ENCODE measurements around the gene ADAMTS14.

Gene ADAMTS14

GRCh38 chr10:70715853-70716795, 43.8 kb downstream of the ADAMTS14 start:
- ATAC-seq (ENCODE audit: insufficient read depth, low read depth) = no peak
- Histone ChIP-seq H3K9ac (ENCODE audit: low read depth, low read length) (no peak overlapping the region), H3K9me3 (ENCODE audit: insufficient read depth, low read length, severe bottlenecking) (no peaks in the 10 kb centered on the region), H3K27me3 (ENCODE audit: insufficient read depth, low read length, poor library complexity) (no peaks in the 10 kb centered on the region), H2AFZ (ENCODE audit: low read depth, low read length) (no peak overlapping the region), H3K27ac (ENCODE audit: low read length) (no peak overlapping the region), H4K20me1 (ENCODE audit: insufficient read depth, low read length) (no peaks in the 10 kb centered on the region), H3K4me1 (ENCODE audit: insufficient read depth, low read length) (no peaks in the 10 kb centered on the region), H3K36me3 (ENCODE audit: insufficient read depth, low read length) (no peaks in the 10 kb centered on the region), H3K79me2 (ENCODE audit: insufficient read depth, low read length) (no peaks in the 10 kb centered on the region), H3K4me3 (ENCODE audit: low read depth in 1 of 2, low read length in 2 of 2) (no peak overlapping the region), H3K4me2 (ENCODE audit: insufficient read depth, low read length) (no peak overlapping the region)
- TF ChIP-seq CTCF (IDR thresholded peaks at IDR 0.05; ENCODE audit: borderline replicate concordance, extremely low read depth, low read length, poor library complexity, severe bottlenecking) = no peak
- no peak for TF ChIP-seq EZH2 (IDR thresholded peaks at IDR 0.05; ENCODE audit: borderline replicate concordance, low read depth, low read length, severe bottlenecking)
- no peak for DNase-seq

- no peak overlapping the region for H2AFZ ChIP-seq (ENCODE audit: low read depth, low read length)
- H3K36me3 ChIP-seq (ENCODE audit: insufficient read depth, low read length) = no peaks in the 10 kb centered on the region
- no peak for TF ChIP-seq EZH2 (IDR thresholded peaks at IDR 0.05; ENCODE audit: borderline replicate concordance, low read depth, low read length, severe bottlenecking)
- no peak for TF ChIP-seq CTCF (IDR thresholded peaks at IDR 0.05; ENCODE audit: borderline replicate concordance, extremely low read depth, low read length, poor library complexity, severe bottlenecking)
- H3K4me2 ChIP-seq (ENCODE audit: insufficient read depth, low read length) = no peak overlapping the region
- H3K27me3 ChIP-seq (ENCODE audit: insufficient read depth, low read length, poor library complexity) = no peaks in the 10 kb centered on the region
- H3K4me1 ChIP-seq (ENCODE audit: insufficient read depth, low read length) = no peaks in the 10 kb centered on the region
- H3K9me3 ChIP-seq (ENCODE audit: insufficient read depth, low read length, severe bottlenecking) = no peaks in the 10 kb centered on the region
- DNase-seq (no peak), ATAC-seq (ENCODE audit: insufficient read depth, low read depth) (no peak; the same call in 2 of the 3 replicates)
- H3K4me3 ChIP-seq (ENCODE audit: low read depth in 1 of 2, low read length in 2 of 2) = no peak overlapping the region
- no peak overlapping the region for H3K27ac ChIP-seq (ENCODE audit: low read length)
- no peaks in the 10 kb centered on the region for H4K20me1 ChIP-seq (ENCODE audit: insufficient read depth, low read length)
- no peaks in the 10 kb centered on the region for H3K79me2 ChIP-seq (ENCODE audit: insufficient read depth, low read length)
- H3K9ac ChIP-seq (ENCODE audit: low read depth, low read length) = no peak overlapping the region
Measured at GRCh38 chr10:70722820-70723424, 50.6 kb downstream of the ADAMTS14 start.

- no peak for DNase-seq
- no peaks in the 10 kb centered on the region for H3K4me1 ChIP-seq (ENCODE audit: insufficient read depth, low read length)
- H3K4me3 ChIP-seq (ENCODE audit: low read depth in 1 of 2, low read length in 2 of 2) = no peak overlapping the region
- H3K36me3 ChIP-seq (ENCODE audit: insufficient read depth, low read length) = no peaks in the 10 kb centered on the region
- no peak for ATAC-seq (ENCODE audit: insufficient read depth, low read depth)
- no peak overlapping the region for H3K9ac ChIP-seq (ENCODE audit: low read depth, low read length)
- H2AFZ ChIP-seq (ENCODE audit: low read depth, low read length) = no peak overlapping the region
- H3K4me2 ChIP-seq (ENCODE audit: insufficient read depth, low read length) = no peak overlapping the region
- no peak for TF ChIP-seq EZH2 (IDR thresholded peaks at IDR 0.05; ENCODE audit: borderline replicate concordance, low read depth, low read length, severe bottlenecking)
- TF ChIP-seq CTCF (IDR thresholded peaks at IDR 0.05; ENCODE audit: borderline replicate concordance, extremely low read depth, low read length, poor library complexity, severe bottlenecking) = no peak
- H3K79me2 ChIP-seq (ENCODE audit: insufficient read depth, low read length) = no peaks in the 10 kb centered on the region
- no peaks in the 10 kb centered on the region for H4K20me1 ChIP-seq (ENCODE audit: insufficient read depth, low read length)
- no peaks in the 10 kb centered on the region for H3K27me3 ChIP-seq (ENCODE audit: insufficient read depth, low read length, poor library complexity)
- H3K27ac ChIP-seq (ENCODE audit: low read length) = no peak overlapping the region
- no peaks in the 10 kb centered on the region for H3K9me3 ChIP-seq (ENCODE audit: insufficient read depth, low read length, severe bottlenecking)
Measured at GRCh38 chr10:70723771-70724170, 51.5 kb downstream of the ADAMTS14 start.
